CD4-positive, alpha-beta T cell treated with Interleukin-17A for 1 hour (primary cell): ENCODE data around the gene ARHGAP31.
"Not testable (repeated sequence)": the region's sequence is repeated elsewhere in the genome, so short reads cannot be mapped to it uniquely, and the experiment has no call there.

Experiments
- DNase-seq: peaks from one replicate; pipeline ENCODE4 v3.0.0-alpha.2; 2020

The ARHGAP31 gene

DNA sequence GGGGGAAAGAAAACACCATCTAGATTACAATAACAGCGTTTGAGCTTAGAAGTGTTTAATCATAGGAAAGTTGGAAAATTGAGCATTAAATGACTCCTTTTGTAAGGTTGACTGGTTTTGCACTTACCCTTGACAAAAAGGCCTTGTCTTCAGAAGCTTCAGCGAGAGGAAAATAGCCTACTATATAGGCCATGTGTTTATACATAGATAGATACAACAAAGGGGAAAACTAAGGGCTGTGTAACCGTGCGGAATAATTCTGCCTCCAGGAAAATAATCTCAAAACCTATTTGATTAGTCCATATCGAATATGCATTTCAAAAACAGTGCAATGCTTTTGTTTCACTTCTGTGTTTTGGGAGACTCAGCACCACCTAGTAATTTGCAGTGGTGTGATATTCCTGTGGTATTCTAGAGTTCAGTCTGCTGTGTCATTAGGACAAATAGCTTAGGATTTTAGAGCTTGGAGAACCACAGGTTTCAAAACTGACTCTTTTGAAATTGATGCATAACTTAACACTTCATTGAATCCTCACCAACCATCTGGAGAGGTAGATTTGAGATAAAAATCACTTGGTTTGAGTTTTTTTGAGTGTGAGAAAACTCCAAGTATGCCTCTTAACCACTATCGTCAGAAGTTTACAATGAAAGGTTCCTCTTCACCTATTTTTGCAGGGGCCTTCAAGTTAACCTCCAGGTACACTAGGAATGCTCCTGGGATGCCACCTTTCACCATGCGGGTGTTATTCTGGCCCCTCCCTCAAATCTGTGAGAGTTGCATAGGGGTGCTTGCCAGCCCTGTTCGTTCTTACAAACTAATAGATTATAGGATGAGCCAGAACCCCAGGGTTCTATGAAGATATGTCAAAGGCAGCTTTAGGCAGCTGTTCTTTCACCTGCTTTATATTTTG is 1.9 kb downstream of the ARHGAP31 start:
- peak; percentile 9 for DNase-seq

DNA sequence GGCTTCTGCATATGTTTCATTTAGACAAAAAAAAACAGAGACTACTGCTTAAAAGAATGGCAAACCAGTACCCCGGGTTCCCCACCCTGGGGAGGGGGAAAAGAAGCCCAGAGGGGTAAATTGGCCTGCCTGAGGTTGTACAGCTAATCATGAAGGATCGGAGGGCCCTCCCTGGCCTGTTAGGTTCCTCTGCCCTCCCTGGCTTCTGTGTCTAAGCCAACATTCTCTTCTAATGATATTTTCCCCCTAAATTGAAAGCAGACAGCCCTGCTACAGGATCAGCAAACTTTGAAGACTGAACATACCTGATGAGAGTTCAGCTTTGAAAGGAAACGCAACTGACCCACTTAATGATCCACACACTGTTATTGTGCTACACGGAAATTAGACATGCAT is 2.5 kb downstream of the ARHGAP31 start:
- DNase-seq, result no peak

- DNase-seq, result no peak
Observed at GRCh38 chr3:119297169-119297568, 3.0 kb downstream of the ARHGAP31 start.

DNA sequence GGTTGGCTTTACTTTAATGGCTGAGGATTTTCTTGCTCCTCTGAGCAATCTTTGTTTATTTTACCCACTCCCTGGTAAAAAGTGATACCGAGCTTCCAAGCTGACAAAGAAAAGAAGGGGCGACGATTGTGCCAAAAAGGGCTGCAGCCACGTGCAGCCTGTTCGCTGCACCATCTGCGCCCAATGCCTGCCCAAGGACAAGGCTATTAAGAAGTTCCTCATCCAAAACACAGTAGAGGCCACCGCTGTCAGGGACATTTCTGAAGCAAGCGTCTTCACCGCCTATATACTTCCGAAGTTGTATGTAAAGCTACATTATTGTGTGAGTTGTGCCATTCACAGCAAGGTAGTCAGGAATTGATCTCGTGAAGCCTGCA is 4.4 kb downstream of the ARHGAP31 start:
- no peak for DNase-seq

GRCh38 chr3:119300991-119301391 is 6.8 kb downstream of the ARHGAP31 start:
- DNase-seq, result peak; percentile 18

GRCh38 chr3:119301662-119302061 is 7.5 kb downstream of the ARHGAP31 start:
- DNase-seq, result no peak

- DNase-seq, result no peak
Observed at GRCh38 chr3:119302697-119303551, 8.7 kb downstream of the ARHGAP31 start.

DNA sequence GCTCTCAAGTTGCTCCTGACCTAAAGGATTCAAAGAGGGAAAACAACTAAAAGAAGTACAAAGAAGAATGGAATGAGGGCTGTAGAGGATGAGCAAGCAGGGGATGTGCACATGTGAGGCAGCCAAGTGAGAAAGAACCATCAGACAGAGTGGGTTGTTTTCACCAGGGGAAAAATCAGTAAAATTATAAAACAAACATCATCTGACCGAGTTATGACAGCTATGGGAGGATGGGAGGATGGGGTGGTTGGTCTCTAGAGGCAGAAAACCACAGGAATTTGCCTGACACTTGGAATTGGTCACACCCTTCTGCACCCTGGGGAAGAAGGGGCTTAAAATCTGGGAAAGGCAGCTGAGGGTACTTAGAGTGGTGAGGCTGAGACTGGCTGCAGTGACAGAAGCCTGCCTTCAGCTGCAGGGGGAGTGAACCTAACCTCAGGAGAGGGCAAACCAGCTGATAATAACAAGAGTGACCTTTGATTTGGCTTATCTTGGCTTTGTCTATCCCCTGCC is 10.1 kb downstream of the ARHGAP31 start:
- DNase-seq, result no peak

DNA sequence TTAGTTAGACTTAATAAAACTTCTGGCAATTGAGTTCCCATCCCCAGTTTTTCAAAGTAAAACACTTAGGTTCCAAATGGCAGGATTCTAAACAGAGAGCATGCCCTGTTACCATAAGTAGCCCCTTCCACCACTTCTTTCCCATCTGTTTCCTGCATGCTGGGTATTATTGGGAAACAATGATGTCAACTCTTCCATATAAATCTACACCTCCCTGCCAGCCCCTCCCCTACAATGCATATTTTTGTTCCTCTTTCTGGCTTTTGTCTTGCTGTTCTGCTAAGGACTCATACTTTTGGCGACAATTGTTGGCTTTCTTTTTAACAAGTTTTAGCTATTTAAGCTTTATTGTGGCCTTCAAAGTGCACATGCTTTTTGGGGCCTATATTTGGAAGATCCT is 11.1 kb downstream of the ARHGAP31 start:
- no peak for DNase-seq

GRCh38 chr3:119306378-119306777 is 12.2 kb downstream of the ARHGAP31 start:
- DNase-seq, result not testable (repeated sequence)

- DNase-seq, result no peak
Observed at GRCh38 chr3:119308355-119308754, 14.2 kb downstream of the ARHGAP31 start.

- DNase-seq, result no peak
Observed at GRCh38 chr3:119309591-119309990, 15.4 kb downstream of the ARHGAP31 start.

DNA sequence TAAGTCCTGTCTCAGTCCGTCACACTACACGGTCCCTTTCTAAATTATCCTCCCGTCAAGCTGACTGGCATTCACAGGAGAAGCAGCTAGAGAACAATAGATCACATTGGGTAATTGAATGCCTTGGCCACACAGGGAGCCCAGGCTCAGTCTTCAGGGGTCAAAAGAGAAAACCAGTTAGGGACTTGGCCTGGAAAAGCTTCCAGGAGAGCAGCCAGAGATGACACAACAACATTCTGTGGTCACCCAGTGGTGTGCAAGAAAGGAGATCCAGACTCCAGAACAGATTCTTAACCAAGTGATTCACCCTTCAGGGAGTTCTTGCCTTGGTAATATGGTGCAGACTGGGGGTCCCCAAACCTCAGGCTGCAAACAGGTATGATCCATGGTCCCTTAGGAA is 15.9 kb downstream of the ARHGAP31 start:
- DNase-seq, result no peak

GRCh38 chr3:119311081-119311925 is 17.1 kb downstream of the ARHGAP31 start:
- DNase-seq, result no peak

DNA sequence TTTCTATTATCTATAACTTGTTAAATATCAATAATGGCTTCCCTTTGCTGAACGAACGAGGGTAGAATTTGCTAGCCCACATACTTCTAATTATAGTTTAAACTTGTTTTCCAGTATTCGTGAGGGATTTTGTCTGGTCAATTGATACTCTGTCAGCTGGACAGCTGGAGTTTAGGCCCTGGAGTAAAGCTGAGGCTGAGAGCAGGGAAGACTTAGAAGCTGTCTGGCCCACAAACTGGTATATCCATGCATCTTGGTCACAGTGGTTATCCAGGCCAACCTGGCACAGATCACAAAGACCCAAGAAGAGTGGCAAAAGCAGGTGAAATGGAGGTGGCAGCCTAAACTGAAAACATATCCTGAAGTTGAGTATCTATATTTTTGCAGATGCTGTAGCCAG is 19.3 kb downstream of the ARHGAP31 start:
- DNase-seq, result no peak

DNA sequence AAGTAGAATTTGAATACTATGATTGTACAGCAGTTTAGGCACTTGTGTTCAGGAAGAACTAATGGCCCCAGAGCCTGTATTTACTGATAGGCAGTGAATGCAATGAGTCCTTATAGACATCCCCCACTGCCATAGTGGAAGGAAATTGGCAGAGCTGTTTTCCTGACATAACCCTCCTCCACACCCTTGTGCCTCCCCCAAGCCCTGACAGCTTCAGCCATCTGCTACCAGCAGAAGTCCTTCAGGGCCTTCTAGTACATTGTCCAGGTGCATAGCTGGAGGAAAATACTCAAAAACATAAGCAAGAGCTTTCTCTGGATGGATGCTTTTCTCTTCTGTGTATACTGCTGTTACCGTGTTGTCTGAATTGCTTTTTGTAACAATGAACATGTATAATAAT is 20.6 kb downstream of the ARHGAP31 start:
- DNase-seq, result no peak

- DNase-seq, result no peak
Observed at GRCh38 chr3:119315600-119316312, 21.6 kb downstream of the ARHGAP31 start.

DNA sequence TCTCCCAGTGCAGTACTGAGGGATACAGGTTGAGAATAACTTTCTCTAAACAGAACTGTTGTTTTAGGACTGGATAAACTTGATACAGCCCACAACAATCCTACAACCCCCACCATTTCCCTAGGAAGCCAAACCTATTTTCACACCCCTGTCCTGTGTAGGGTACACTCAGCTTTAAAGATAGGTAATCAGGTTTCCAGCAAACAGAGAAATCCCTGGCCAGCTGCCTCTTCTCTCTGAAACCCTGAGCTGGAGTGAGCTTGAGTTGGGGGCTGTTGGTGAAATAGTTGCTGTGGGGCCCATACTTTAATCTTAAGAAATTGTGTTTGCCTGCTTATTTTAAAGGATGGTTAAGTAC is 22.1 kb downstream of the ARHGAP31 start:
- DNase-seq, result no peak

GRCh38 chr3:119318876-119319275 is 24.7 kb downstream of the ARHGAP31 start:
- no peak for DNase-seq

- DNase-seq, result no peak
Observed at GRCh38 chr3:119319311-119319710, 25.1 kb downstream of the ARHGAP31 start.

- DNase-seq, result not testable (repeated sequence)
Observed at GRCh38 chr3:119320785-119321184, 26.6 kb downstream of the ARHGAP31 start.
